Cardiac muscle cell (in vitro differentiated cells and primary cell): ENCODE data around the gene SPPL3. TPM values are rescaled to one million over a fixed set of nuclear protein-coding genes. Genes with fewer than 3 reads are reported as not detected.
"Not testable (repeated sequence)": the region's sequence is repeated elsewhere in the genome, so short reads cannot be mapped to it uniquely, and the experiment has no call there.

Experiments
- DNase-seq, 2 donors: peaks; one replicate each; pipeline versions ENCODE4 v3.0.0 to v3.0.0-alpha.2; 2010 to 2017; ENCODE audit warnings: low read depth in 1 of 2, low spot score in 1 of 2
- H3K27ac ChIP-seq: fragments of 200-600 bp; sonication (generic); 2 replicates; pipeline ENCODE4 v1.5.1; 2016
- H3K27me3 ChIP-seq: fragments of 200-600 bp; sonication (generic); 2 replicates; pipeline ENCODE4 v1.6.0; 2016; ENCODE audit warnings: control low read depth
- H3K36me3 ChIP-seq: fragments of 200-600 bp; sonication (generic); 2 replicates; pipeline ENCODE4 v1.5.1; 2016; ENCODE audit warnings: control low read depth
- H3K4me1 ChIP-seq: fragments of 200-600 bp; sonication (generic); 2 replicates; pipeline ENCODE4 v1.8.1; 2017; ENCODE audit warnings: low read depth, mild to moderate bottlenecking, mixed run types
- H3K4me3 ChIP-seq: fragments of 200-600 bp; sonication (generic); 2 replicates; pipeline ENCODE4 v1.5.1; 2016; ENCODE audit warnings: mild to moderate bottlenecking
- H3K9me3 ChIP-seq: fragments of 200-600 bp; sonication (generic); 2 replicates; pipeline ENCODE4 v1.5.1; 2017; ENCODE audit warnings: low read depth, mild to moderate bottlenecking, control low read depth
- polyA plus RNA-seq: library from polyadenylated mRNA; unstranded; fragments of >200 nt; fragmentation: Nextera tagmentation; extraction: Ambion mirVana; gene quantifications from 2 replicates; pipeline ENCODE4 v1.2.1, GENCODE V29; 2016
- total RNA-seq: library from RNA; depleted of rRNA; stranded (reverse); fragments of >200 nt; gene quantifications from 2 replicates; pipeline ENCODE4 v1.2.3, GENCODE V29; 2016
- TF ChIP-seq, protein P1 (sequence below): IDR thresholded peaks from 2 replicates; pipeline ENCODE4 v1.5.1; 2012; ENCODE audit warnings: low read depth, mild to moderate bottlenecking, low read length

SPPL3 gene
- total and polyA plus RNA-seq, 2 experiments from 2014 or later: 26.9 to 111 TPM

DNA sequence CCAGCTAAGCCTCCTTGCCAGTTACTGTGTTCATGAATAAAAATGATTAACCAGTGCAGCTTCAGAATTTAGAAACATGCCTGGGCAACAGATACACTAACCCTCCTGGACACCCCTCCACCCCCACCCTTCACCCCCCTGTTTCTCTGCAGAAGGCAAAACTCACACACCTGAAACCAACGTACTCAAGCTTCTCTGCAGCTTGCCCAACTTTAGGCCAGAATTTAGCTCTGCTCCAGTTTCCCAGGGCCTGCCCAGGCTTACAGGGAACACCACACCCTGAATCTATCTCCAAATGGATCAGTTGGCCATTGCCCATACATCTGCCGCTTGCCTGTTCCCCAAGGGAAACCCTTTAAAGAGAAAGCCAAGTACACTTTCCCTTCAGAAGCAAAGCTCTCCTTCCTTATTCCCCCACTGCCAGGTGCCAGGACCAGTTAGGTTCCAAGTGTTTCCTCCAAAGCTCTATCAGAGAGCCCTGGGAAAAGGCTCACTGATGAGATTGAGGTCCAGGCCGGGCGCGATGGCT is 1.8 kb upstream of the SPPL3 start:
- no peak for DNase-seq
- TF ChIP-seq, protein P1, sequence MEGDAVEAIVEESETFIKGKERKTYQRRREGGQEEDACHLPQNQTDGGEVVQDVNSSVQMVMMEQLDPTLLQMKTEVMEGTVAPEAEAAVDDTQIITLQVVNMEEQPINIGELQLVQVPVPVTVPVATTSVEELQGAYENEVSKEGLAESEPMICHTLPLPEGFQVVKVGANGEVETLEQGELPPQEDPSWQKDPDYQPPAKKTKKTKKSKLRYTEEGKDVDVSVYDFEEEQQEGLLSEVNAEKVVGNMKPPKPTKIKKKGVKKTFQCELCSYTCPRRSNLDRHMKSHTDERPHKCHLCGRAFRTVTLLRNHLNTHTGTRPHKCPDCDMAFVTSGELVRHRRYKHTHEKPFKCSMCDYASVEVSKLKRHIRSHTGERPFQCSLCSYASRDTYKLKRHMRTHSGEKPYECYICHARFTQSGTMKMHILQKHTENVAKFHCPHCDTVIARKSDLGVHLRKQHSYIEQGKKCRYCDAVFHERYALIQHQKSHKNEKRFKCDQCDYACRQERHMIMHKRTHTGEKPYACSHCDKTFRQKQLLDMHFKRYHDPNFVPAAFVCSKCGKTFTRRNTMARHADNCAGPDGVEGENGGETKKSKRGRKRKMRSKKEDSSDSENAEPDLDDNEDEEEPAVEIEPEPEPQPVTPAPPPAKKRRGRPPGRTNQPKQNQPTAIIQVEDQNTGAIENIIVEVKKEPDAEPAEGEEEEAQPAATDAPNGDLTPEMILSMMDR: no peak
- Histone ChIP-seq H3K27me3 (no peaks in the 10 kb centered on the region), H3K4me1 (peaks cover 17% of the 10 kb centered on the region), H3K9me3 (no peaks in the 10 kb centered on the region), H3K36me3 (no peaks in the 10 kb centered on the region), H3K27ac (no peak overlapping the region), H3K4me3 (no peak overlapping the region)

DNA sequence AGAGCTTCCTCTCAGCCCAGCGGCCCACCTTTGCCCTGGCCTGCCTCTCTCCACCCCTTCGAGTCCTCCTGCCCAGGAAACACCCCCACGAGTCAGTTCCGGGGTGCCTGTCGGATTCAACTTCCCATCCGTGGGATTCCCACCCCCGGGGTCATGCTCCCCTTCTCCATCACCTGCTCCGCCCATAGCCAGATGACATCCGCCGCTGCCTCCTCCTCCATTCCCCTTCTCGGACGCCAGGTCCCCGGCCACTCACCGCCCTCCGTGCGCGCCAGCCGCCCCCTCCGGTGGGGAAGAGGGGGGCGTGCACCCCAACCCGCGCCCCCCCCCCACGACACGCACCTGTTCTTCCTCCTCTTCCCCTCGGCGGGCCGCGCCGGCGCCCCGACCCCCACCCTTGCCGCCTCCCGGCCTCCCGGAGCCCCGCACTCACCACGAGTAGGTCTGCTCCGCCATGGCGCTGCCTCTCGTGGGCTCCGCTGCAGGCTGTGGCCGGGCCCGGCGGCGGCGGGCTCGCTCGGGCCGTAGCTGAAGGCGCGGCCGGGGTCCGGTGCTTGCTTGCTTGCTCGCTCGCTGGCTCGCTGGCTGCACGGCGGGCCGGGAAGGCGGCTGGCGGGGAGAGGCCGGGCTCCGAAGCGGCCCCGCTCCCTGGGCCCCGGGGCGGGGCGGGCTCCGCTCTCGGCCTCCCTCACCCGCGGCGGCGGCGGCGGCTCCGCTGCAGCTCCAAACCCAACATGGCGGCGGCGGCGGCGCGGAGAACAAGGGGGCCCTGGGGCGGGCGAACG is 554 bp downstream of the SPPL3 start:
- Histone ChIP-seq H3K27me3 (no peaks in the 10 kb centered on the region), H3K36me3 (no peaks in the 10 kb centered on the region), H3K4me3 (peak overlapping the region; percentile 93), H3K9me3 (no peaks in the 10 kb centered on the region), H3K27ac (peak overlapping the region; percentile 88), H3K4me1 (peaks cover 12% of the 10 kb centered on the region)
- TF ChIP-seq, protein P1: no peak
- DNase-seq: peak; percentile 12 to 58

DNA sequence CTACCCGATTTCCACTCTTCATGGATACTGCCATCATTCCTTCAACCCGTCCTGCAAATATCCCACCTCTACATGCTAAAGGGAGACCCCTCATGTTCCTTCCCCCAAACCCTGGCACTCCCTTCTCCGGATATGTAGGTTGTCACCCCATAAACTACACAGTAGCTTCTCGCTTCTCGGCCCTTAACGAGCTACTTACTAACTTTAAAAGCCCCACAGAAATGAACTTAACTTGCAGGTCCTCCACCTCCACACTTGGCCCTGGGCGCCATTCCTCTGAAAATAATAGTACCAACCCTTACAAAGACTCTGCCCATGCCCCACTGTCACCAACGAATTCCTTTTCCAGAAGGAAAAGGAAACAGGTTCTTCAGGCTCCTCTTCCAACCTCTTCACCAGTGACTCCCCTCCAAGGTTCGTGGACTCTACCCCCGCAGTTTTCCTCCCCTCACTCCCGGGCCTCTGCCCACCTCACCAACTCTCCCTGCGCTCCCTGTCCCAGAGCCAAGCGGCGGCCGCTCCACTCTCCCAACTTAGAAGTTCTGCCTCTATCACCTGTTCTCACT is 1.2 kb downstream of the SPPL3 start:
- Histone ChIP-seq H3K4me1 (peaks cover 12% of the 10 kb centered on the region), H3K27ac (peak overlapping the region; percentile 88), H3K27me3 (no peaks in the 10 kb centered on the region), H3K36me3 (no peaks in the 10 kb centered on the region), H3K4me3 (peak overlapping the region; percentile 93), H3K9me3 (no peaks in the 10 kb centered on the region)
- TF ChIP-seq, protein P1: no peak
- no peak for DNase-seq

DNA sequence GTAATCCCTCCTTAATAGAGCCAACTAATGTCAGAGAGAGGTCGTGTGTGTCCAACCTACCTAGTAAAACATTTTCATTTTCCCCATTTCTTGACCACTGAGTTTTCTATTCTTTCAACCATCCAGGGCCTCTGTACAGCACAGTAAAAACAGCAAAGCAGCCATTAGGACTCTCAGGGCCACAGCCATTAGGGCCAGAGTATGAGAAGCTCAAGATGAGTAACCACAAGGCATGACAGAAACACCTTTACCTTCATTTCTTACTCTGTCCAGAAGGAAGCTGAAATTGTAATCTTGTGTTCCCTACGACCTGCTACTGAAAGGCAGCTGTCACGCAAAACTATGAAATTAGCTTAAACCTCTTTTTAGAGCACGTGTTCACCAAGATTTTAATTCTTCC is 2.3 kb downstream of the SPPL3 start:
- Histone ChIP-seq H3K4me1 (peaks cover 12% of the 10 kb centered on the region), H3K36me3 (no peaks in the 10 kb centered on the region), H3K27me3 (no peaks in the 10 kb centered on the region), H3K9me3 (no peaks in the 10 kb centered on the region), H3K27ac (no peak overlapping the region), H3K4me3 (no peak overlapping the region)
- no peak for DNase-seq
- TF ChIP-seq, protein P1: no peak

DNA sequence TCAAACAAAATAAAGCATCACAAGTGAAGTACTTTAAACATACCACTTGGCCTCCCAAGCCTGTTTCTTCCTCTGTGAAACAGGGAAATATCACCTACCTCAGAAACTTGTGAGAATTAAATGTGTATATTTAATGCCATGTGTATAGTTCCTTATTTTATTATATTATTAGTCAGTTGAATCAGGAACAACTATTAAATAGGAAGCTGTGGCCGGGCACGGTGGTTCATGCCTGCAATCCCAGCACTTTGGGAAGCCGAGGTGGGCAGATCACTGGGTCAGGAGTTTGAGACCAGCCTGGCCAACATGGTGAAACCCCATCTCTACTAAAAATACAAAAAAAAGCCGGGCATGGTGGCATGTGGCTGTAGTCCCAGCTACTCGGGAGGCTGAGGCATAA is 3.1 kb downstream of the SPPL3 start:
- not testable (repeated sequence) for H3K4me3 ChIP-seq, H3K36me3 ChIP-seq, H3K9me3 ChIP-seq, H3K27ac ChIP-seq, DNase-seq, H3K27me3 ChIP-seq
- peaks cover 12% of the 10 kb centered on the region for H3K4me1 ChIP-seq

DNA sequence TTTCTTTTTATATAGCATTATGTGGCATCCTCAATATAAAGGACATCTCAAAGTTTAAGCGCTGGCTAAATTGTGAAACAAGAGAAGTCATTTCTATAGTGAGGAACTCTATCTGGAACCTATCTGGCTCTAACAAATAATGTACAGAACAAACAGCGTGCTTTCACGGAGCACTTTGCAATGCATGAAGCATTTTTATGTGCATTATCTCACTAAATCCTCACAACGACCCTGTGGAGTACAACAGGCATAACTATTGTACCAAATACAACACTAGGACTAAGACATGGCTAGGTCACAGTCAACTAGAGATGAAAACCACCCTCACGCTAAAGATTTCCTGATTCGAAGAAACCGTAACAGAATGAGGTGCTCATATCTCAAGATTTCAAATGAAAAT is 8.6 kb downstream of the SPPL3 start:
- DNase-seq: no peak
- TF ChIP-seq, protein P1: no peak
- Histone ChIP-seq H3K36me3 (no peaks in the 10 kb centered on the region), H3K27me3 (no peaks in the 10 kb centered on the region), H3K9me3 (no peaks in the 10 kb centered on the region), H3K27ac (no peak overlapping the region), H3K4me3 (no peak overlapping the region), H3K4me1 (peaks cover 10% of the 10 kb centered on the region)
